HG03469 (cell line): ENCODE results near the gene EOLA1.
"Not testable (repeated sequence)": the region's sequence is repeated elsewhere in the genome, so short reads cannot be mapped to it uniquely, and the experiment has no call there.

ENCODE experiments used
- ATAC-seq: cut with Tn5 transposase; IDR thresholded peaks from one replicate; pipeline ENCODE4 v1.9.1; 2021; ENCODE audit warnings: mild to moderate bottlenecking, moderate library complexity, moderate number of reproducible peaks; ENCODE audit not compliant: unreplicated experiment

EOLA1 gene

DNA sequence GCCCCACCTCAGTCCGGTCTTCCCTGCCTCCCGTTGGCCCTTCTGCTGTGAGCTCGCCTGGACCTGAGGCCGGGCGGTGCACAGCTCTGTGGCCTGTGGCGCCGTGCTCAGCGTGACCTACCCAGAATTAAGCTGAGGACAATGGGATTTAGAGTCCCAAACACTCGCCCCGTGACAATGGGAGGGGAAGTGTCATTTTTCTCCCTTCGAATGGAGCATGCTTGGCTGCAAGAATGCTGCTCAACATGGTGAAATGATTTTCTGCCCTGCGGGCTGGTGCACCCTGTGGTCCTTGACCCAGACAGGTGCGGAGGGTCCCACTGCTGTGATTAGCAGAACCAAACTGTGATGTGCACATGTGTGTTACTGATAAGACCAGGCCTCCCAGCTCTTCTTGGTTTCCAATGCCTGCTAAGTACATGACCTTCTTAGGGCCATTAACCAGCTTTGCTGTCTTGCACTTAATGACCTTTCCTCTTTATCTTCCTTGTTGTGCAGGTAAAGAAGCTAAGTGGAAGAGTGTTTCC lies 772 bp downstream of the EOLA1 start:
- ATAC-seq = no peak

DNA sequence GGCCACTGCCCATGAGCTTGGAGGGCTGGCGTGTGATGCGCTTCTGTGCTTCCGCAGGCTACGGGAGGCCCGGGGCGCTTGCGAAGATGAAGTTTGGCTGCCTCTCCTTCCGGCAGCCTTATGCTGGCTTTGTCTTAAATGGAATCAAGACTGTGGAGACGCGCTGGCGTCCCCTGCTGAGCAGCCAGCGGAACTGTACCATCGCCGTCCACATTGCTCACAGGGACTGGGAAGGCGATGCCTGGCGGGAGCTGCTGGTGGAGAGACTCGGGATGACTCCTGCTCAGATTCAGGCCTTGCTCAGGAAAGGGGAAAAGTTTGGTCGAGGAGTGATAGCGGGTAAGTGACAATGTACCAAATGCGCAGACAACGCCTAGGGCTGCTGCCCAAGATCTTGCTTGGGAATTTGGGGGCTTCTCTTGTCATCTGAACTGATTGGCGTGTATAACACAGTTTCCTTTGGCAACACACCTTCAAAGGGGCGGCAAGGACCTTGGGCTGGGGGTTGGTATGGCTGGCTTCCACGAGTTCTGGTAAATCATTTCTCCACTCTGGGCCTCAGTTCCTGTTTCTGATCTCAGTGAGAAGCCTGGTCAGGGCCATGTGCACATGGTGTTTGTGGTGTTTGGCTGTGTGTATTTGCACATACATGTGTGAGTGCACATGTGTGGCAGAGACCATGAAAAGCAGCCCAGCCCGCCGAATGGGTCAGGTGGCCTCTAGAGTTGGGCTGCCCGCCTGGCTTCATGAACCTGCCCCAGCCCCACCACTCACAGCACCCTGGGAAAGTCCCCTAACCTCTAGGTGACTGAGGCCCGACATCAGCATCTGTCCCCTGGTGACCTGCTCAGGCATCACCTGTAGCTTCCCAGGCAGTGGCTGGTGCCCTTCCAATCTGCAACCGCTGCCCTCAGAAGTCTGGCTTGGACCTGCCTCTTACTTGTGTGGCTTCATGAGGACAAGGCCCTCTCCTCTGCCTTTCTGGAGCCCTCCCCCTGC lies 5.0 kb downstream of the EOLA1 start:
- ATAC-seq = not testable (repeated sequence)

DNA sequence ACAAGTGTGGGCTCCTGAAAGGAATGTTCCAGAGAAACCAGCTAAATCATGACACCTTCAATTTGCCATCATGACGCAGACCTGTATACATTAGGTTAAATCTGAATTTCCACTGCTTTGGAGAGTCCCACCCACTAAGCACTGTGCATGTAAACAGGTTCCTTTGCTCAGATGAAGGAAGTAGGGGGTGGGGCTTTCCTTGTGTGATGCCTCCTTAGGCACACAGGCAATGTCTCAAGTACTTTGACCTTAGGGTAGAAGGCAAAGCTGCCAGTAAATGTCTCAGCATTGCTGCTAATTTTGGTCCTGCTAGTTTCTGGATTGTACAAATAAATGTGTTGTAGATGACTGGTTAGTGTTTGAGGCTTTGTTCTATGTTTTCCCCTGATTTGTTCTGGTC lies 6.2 kb downstream of the EOLA1 start:
- not testable (repeated sequence) for ATAC-seq

DNA sequence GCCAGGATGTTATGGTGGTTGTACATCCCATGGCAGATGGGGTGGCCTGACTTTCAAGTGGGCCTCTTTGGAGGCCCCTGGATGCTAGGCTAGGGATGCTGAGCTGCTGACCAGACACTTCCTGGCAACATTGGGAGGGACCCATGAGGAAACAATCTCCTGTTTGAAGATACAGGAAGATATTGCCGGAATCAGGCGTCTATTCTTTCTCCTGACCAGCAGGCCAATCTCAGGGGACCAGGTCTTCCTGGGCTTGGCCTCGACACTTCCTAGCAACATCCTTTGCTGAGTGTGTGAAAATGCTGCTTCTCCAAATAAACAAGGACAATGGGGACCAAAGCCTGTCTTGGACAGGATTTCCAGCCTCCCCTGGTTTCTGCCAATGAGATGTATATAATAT lies 7.0 kb downstream of the EOLA1 start:
- ATAC-seq = not testable (repeated sequence)

DNA sequence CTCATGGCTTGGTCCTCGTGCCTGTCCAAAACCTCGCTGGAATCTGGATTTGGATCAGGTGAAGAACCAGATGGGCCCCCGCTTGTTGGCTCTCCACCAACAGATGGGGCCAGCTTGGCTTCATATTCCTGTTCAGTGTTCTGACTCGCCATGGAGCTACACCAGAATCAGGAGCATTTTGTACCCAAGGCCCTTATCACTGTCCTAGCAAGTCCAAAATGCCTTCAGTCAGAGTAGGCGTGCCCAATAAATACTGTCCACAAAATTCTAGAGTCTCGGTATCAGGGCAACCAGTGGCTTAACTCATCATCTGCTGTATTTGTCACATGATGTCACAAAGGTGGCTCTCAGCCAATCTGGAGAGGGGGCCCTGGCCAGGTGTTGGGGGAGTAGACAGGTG lies 8.9 kb downstream of the EOLA1 start, which contains the start of gene HSFX3:
Gene HSFX3, minus strand, starts transcription at position 224 of the 400 bp plus-strand sequence. Its CDS starts 72 bp downstream, at position 152.
- not testable (repeated sequence) for ATAC-seq

DNA sequence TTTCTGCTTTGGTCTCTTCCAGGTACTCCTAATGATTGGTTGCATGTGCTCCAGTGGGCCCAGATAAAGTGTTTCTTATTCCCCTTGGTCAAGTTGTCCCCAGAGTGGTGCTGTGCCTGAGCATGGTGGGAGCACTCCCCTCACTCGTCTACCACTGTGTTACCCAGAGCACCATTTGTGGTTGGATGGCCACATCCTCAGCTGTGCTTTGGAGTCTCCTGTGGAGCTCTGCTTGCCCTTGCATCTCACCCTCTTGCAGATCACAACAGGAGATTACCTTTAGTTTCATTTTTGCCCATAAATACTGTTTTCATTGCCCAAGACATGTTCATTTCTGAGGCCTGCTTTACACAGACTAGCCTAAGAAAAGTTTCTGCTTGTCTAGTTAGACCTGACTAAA lies 9.6 kb downstream of the EOLA1 start:
- ATAC-seq = not testable (repeated sequence)

DNA sequence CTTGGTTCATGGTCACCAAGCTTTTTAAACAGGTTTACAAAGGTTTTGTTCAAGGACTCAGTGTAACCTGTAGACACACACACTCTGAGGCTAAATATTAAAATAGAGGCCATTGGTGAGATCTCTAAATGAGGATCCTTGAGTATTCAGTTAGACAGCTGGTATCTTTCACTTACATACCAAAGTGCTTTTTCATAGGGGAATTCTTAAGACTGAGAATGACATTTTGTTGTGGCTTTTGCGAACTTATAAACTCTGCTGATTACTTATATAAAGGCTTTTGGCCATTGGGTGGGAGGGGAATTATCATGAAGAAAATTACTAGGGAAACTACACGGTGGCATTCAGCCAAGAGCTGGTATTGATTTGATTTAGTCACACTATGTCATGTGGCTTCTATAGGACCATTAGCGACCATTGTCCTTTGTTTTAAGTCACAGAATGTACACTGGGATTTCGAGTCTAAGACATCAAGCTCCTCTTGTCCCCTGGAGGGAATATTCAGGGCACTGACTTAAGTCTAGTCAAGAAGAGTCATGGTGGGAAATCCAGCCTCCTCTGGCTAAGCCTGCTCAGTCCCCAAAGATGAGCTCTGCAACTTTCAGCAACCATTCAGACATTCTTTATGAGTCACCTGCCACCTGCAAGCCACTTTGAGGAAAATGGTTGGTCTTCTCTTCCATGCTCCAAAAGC lies 10.6 kb downstream of the EOLA1 start:
- not testable (repeated sequence) for ATAC-seq

DNA sequence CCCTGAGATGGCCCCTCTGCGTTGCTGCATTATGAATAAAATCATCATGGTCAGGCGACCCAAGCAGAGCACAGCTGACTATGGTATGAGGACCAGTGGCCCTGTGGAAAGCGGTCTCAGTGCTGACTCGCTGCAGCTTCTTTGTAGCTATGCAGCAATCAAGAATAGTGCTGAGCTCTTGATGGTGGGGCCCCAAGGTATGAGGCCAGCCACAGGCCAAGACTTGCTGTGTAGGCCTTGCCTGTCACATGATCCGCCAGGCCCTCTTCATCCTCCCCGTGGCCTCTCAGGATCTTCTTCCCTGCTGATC lies 11.1 kb downstream of the EOLA1 start:
- not testable (repeated sequence) for ATAC-seq

DNA sequence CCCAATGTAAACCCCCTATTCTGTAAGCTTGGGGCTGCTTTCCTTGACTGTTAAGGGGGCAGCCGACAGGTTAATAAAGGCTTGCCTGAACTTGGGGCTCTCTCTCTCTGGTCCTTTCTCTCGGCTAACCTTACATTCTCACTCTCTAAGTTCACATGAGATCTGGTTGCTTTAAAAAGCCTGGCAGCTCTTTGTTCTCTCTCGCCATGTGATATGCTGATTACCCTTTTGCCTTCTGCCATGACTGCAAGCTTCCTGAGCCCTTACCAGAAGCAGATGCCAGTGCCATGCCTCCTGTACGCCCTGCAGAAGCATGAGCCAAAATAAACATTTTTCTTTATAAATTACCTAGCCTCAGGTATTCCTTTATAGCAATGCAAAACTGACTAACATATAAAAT lies 14.4 kb downstream of the EOLA1 start:
- not testable (repeated sequence) for ATAC-seq

DNA sequence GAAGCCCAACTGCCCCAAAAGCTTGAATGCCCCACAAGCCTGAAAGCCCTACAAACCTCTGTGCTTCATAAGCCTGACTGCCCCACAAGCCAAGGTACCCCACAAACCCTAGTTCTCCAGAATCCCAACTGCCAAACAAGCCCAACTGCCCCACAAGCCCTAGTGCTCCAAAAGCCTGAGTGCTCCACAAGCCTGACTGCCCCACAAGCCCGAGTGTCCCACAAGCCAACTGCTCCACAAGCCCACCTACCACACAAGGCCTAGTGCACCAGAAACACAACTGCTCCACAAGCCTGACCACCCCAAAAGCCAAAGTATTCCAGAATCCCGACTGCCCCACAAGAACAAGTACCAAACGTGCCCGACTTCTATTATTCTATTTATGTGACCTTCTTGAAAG lies 22.5 kb downstream of the EOLA1 start:
- no peak for ATAC-seq

DNA sequence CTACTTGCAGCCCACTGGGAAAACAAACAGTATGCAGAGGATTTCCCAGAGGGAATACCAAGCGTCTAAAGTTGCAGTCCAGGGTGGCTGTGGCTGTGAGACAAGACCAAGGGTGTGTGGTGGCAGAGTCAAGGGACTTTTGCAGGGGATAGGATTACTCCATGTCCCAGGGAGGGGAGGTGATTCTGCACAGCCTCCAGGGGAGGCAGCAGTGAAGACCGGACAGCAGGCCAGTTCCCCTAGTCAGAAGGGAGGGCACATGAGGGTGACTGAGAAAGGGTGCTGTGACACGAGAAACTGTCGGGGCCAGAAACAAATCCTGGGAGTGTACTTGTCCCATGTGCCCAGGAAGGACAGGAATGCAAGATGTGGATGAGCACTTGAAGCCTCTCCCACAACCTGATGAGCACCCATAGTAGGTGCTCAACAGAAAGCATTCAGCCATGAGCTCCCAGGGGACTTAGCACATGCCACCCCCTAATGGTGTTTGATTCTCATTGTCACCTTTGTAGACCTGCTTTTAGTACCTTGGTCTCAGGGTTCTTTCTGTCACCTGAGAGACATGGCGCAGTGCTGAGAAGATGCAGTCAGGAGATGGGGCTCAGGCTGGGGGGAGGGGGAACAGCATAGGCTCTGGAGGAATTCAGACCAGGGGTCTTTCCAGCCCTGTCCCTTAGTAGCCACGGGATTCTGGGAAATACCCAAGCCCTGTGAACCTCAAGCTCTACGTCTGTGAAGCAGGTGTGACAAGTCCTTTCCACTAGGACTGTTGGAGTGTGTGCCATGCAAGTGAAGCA lies 27.0 kb downstream of the EOLA1 start:
- ATAC-seq = no peak

DNA sequence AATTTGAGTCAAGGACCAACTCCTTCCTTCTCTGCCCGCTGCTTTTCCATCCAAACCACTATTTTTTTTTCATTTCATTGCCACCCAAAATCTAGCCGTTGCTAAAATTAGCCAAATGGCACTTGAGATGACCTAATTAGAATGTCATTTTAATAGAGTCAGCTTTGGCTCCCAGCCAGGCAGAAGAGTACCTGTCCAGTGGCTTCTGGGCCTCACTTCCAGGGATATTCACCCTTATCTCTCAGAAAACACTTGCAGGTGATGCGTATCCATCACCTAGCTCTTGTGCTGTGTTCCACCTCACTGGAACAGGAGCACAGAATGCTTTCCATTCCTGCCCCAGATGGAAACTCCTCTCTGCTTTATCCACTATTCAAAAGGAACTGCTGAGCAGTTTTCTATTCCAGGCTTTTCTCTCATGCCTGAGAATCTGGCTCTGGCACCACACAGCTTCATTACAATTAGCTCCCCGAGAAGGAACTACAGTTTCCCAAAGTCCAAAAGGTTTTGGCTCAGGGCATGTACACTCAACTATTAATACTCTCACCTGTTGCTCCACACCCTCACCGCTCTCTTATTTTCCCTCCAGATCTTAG lies 28.0 kb downstream of the EOLA1 start:
- ATAC-seq = no peak

DNA sequence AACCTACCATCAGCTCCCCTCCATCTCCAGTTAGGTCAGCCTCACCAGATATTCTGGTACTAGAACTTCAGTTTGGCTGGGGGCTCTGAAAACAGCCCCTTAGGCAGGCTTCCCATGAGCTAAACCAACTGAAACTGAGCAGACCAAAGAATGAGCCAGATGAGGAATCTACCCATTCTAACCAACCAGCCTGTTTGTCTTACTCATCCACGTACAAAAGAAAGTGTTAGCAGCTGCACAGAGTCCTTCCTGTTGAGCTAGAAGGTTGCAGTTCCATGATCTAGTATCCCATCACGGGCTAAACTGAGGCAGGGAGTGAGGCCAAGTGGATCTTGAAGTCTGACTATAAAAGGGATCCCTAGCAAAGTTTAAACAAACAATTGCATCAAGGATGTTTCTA lies 29.0 kb downstream of the EOLA1 start:
- ATAC-seq = no peak

DNA sequence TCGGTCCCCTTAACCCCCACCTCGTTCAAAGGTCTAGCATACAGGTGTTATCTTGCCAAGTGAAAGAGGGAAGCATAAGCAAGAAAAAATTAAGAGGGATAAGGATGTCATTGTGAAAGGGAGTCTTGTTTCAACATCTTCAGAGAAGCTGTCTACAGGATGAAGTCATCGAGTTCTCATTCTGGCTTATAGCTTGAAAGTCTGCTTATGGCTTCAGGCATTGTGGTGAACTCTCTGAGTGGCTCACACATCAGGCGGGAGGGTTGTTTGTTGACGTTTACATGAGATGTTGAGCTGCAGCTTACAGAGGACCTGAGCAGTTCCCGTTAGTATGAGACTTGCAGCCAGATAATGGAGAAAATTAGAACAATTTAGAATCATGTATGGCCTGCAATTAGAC lies 29.9 kb downstream of the EOLA1 start:
- ATAC-seq = no peak

DNA sequence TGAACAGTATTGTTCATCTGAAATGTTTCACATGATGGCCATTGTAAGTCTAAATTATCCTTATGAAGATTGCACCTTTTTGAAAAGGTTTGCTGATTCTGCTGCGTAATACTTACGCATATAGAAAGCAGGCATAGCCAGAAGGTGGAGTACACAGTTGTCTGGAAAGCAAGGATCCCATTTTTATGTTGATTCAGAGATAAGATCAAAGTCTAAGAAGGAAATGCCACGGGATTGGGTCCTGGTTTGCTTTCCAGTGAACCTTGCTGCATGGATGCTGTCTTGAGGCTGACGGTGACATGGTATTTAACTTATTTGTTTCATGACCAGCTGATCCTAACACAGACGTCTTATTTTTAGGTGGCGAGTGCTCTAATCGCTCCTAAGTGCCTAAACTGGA lies 31.0 kb downstream of the EOLA1 start:
- no peak for ATAC-seq

DNA sequence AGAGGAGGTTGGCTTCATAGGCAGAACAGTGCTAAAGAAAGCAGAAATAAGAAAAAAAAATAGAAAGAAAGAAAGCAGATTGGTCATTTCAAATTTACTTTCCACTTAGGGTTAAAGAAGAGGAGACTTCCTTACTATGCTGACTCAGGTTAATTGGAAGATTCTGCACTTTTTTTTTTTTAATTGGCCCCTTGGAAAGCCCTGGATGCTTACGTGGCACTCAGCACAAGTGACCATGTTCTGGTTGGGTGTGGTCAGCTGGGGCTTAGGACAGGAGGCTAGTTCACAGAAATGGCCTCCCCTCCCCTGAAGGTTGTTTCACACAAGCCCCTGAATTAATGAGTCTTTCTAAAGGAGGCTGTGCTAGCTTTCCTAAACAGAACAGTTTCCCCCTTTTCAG lies 31.9 kb downstream of the EOLA1 start:
- no peak for ATAC-seq

DNA sequence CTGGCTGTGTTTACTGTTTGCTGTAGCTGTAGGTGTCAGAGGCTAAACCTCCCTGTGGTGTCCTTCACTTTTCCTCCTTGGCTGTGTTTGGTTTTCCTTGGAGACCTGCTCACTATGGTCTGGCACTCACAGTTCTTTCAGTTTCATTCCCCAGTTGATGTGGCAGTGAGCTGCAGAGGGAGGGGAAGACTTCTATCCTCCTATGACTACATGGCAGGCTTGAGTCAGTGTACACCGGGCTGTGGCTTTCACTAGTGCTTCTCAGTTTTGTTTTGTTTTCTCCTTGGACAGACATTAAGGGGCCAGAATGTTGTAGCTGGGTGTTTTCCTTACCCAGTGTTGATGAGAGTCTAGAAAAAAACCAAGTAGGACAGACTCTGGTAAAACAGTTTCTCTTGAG lies 32.6 kb downstream of the EOLA1 start:
- ATAC-seq = peak; percentile 100

DNA sequence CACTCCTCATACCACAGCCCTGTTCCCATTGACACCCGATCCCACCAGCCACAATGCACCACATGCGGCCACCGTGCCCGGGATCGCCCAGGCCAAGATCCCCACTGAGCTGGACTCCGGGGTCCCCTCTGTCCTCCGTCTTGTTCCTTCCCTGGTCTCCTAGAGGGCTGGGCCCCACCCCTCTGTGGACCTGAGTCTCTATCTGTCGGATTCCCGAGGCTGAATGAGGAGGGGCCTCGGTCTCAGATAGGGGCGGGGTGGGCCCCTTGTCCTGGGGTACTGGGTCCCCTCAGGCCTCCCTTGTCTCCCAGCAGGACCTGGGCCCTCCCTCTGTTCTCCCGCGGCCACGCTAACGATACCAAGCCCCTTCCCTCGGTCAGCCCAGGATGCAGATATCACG lies 44.8 kb downstream of the EOLA1 start:
- not testable (repeated sequence) for ATAC-seq

DNA sequence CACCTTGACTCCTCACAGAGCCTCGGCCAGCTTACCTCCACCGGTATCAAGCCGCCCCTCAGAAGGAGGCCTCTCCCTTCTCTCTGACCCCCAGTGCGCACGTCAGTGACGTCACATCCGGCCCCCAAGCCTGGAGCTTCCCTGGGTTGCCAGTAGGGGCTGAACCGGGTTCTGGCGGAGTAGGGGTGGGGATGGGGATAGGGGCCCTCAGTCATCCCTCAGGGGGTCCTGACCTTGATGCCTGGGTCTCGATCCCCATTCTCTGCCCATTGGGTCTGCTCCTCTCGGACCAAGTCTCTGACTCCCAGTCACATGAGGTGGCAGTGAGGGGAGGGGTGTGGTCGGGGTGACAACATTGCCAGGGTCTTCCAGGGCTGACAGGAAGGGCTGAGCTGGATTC lies 46.5 kb downstream of the EOLA1 start, which contains the start of gene MAGEA9B:
Gene MAGEA9B, minus strand, starts transcription at position 101 of the 400 bp plus-strand sequence. CDS start 4,280 bp downstream, outside the sequence.
- ATAC-seq = not testable (repeated sequence)

DNA sequence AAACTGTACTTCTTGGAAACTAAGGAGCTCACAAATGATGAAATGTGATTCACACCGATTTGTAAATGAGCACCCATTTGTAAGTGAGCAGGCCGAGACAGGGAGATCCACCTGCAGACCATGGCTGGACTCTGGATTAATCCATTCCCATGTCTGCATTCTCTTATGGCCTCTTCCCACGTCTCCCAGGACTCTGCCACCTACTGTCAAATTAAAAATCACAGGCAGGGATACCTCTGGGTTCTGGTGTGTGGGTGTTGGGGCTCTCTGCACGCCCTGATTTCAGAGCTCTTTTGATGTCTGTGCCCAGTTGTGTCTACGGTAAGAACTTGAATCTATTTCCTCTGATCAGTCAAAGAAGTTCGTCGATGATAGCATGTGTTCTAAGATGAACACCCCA lies 50.2 kb downstream of the EOLA1 start:
- not testable (repeated sequence) for ATAC-seq
